Endometrial microvascular endothelial cells (primary cell): Measurements from ENCODE around the gene DNAAF2. TPM values are rescaled to one million over a fixed set of nuclear protein-coding genes. Genes with fewer than 3 reads are reported as not detected.
"Not testable (repeated sequence)": the region's sequence is repeated elsewhere in the genome, so short reads cannot be mapped to it uniquely, and the experiment has no call there.

Experiments
- in situ Hi-C: cut with HindIII; loops from 2 replicates; pipeline ENCODE4 v1.10.0; 2017; ENCODE audit warnings: low sequenced_read_pairs, low pct_unique_long_range_greater_than_20kb; ENCODE audit errors: inconsistent ontology term
- total RNA-seq: library from RNA; depleted of rRNA; stranded (reverse); fragments of >200 nt; gene quantifications from one replicate; pipeline ENCODE4 v1.2.3, GENCODE V29; 2015; ENCODE audit errors: inconsistent ontology term

DNAAF2 gene
- total RNA-seq, 1 donor from 2014 or later, result 3.9 TPM

GRCh38 chr14:49585803-49586672, 49.0 kb downstream of the DNAAF2 start, which contains the start of gene RPS29:
Gene RPS29, minus strand, starts transcription at chr14:49586380. Its CDS starts 34 bp downstream, at chr14:49586346.
- in situ Hi-C loops, result no loop called here

- in situ Hi-C loops, result not testable (repeated sequence)
Measured at GRCh38 chr14:49584981-49585640, 49.9 kb downstream of the DNAAF2 start.

- in situ Hi-C loops, result no loop called here
Measured at GRCh38 chr14:49584058-49584457, 51.0 kb downstream of the DNAAF2 start.

- in situ Hi-C loops, result no loop called here
Measured at GRCh38 chr14:49583629-49584028, 51.4 kb downstream of the DNAAF2 start.

GRCh38 chr14:49582113-49582977, 52.7 kb downstream of the DNAAF2 start:
- in situ Hi-C loops, result no loop called here

- in situ Hi-C loops, result no loop called here
Measured at GRCh38 chr14:49581209-49582112, 53.6 kb downstream of the DNAAF2 start.

GRCh38 chr14:49579841-49580240, 55.2 kb downstream of the DNAAF2 start:
- in situ Hi-C loops, result no loop called here

- in situ Hi-C loops, result no loop called here
Measured at GRCh38 chr14:49578141-49578540, 56.9 kb downstream of the DNAAF2 start.

Other genes starting within 250 kb of the DNAAF2 start
- gene RPS29, start 48.9 kb downstream of the DNAAF2 start, total RNA-seq, result 7,038 TPM
- gene LRR1, start 36.3 kb downstream of the DNAAF2 start, total RNA-seq, result 29.9 TPM
- 146 TPM for gene RPL36AL, start 14.6 kb downstream of the DNAAF2 start, total RNA-seq
- gene MGAT2, start 14.4 kb downstream of the DNAAF2 start, total RNA-seq, result 94.1 TPM
- 20.7 TPM for gene POLE2, start 53.0 kb upstream of the DNAAF2 start, total RNA-seq
- 0.37 TPM for gene KLHDC1, start 57.9 kb upstream of the DNAAF2 start, total RNA-seq
- gene KLHDC2, start 132.9 kb upstream of the DNAAF2 start, total RNA-seq, result 19.8 TPM
- 30.6 TPM for gene NEMF, start 217.5 kb upstream of the DNAAF2 start, total RNA-seq